HepG2 (cell line): ENCODE results near the gene SCN9A. TPM values are rescaled to one million over a fixed set of nuclear protein-coding genes. Genes with fewer than 3 reads are reported as not detected.
A peak's percentile ranks its signal among the peaks of the same experiment; 100 is the strongest.

Source experiments
- ETV5 ChIP-seq: IDR thresholded peaks from 2 replicates; pipeline ENCODE4 v1.6.1; 2018; ENCODE audit warnings: missing biosample characterization, missing genetic modification reagents, inconsistent platforms, borderline replicate concordance
- GTF3A ChIP-seq: sonication (generic); formaldehyde crosslinking; conservative IDR thresholded peaks from 2 replicates; pipeline ENCODE4 v1.4.0; 2020; ENCODE audit warnings: mild to moderate bottlenecking, missing genetic modification reagents
- IRF2 ChIP-seq: IDR thresholded peaks from 2 replicates; pipeline ENCODE4 v1.6.1; 2018; ENCODE audit warnings: missing genetic modification reagents, missing compliant biosample characterization
- KLF15 ChIP-seq: sonication (generic); formaldehyde crosslinking; IDR thresholded peaks from 2 replicates; pipeline ENCODE4 v1.8.1; 2023; ENCODE audit warnings: borderline replicate concordance, mild to moderate bottlenecking, inconsistent platforms, missing genetic modification reagents, mixed read lengths
- PAXIP1 ChIP-seq: sonication (generic); formaldehyde crosslinking; conservative IDR thresholded peaks from 2 replicates; pipeline ENCODE4 v1.4.0; 2020; ENCODE audit warnings: mild to moderate bottlenecking, missing genetic modification reagents, moderate library complexity
- REXO4 ChIP-seq: sonication (generic); formaldehyde crosslinking; IDR thresholded peaks from 2 replicates; pipeline ENCODE4 v1.8.0; 2022; ENCODE audit warnings: missing genetic modification reagents, mild to moderate bottlenecking, borderline replicate concordance
- RORA ChIP-seq: sonication (generic); formaldehyde crosslinking; IDR thresholded peaks from 2 replicates; pipeline ENCODE4 v1.5.0; 2020; ENCODE audit warnings: mild to moderate bottlenecking, missing genetic modification reagents, moderate library complexity
- TFAP4 ChIP-seq: sonication (generic); IDR thresholded peaks from 2 replicates; pipeline ENCODE4 v1.6.1; 2016; ENCODE audit warnings: low read depth, borderline replicate concordance
- ZFAT ChIP-seq: sonication (generic); formaldehyde crosslinking; conservative IDR thresholded peaks from 2 replicates; pipeline ENCODE4 v1.8.1; 2023; ENCODE audit warnings: missing genetic modification reagents, inconsistent platforms
- ZFYVE20 ChIP-seq: sonication (generic); formaldehyde crosslinking; IDR thresholded peaks from 2 replicates; pipeline ENCODE4 v1.8.0; 2023; ENCODE audit warnings: low read depth, mild to moderate bottlenecking, moderate library complexity, missing genetic modification reagents, borderline replicate concordance
- ZMYM2 ChIP-seq: sonication (generic); formaldehyde crosslinking; IDR thresholded peaks from 2 replicates; pipeline ENCODE4 v1.8.0; 2022; ENCODE audit warnings: mild to moderate bottlenecking, missing genetic modification reagents
- ZNF383 ChIP-seq: sonication (generic); formaldehyde crosslinking; IDR thresholded peaks from 2 replicates; pipeline ENCODE4 v1.4.0; 2020; ENCODE audit warnings: missing genetic modification reagents, mild to moderate bottlenecking, borderline replicate concordance
- ZNF512B ChIP-seq: sonication (generic); formaldehyde crosslinking; IDR thresholded peaks from 2 replicates; pipeline ENCODE4 v1.5.1; 2020; ENCODE audit warnings: missing genetic modification reagents, mild to moderate bottlenecking, borderline replicate concordance
- ZNF609 ChIP-seq: sonication (generic); formaldehyde crosslinking; IDR thresholded peaks from 2 replicates; pipeline ENCODE4 v1.4.0; 2020; ENCODE audit warnings: mild to moderate bottlenecking, missing genetic modification reagents, borderline replicate concordance
- ZNF713 ChIP-seq: sonication (generic); formaldehyde crosslinking; IDR thresholded peaks from 2 replicates; pipeline ENCODE4 v1.4.0; 2020; ENCODE audit warnings: mild to moderate bottlenecking, missing genetic modification reagents
- ZNF749 ChIP-seq: sonication (generic); formaldehyde crosslinking; IDR thresholded peaks from 2 replicates; pipeline ENCODE4 v1.8.0; 2022; ENCODE audit warnings: mild to moderate bottlenecking, missing genetic modification reagents, moderate library complexity, borderline replicate concordance
- polyA plus RNA-seq, 8 experiments: library from polyadenylated mRNA; depleted of rRNA in 3 of 8; stranded (reverse) in 7 of 8; unstranded in 1 of 8; fragments of >200 nt; fragmentation: Illumina TruSeq in 4 of 8; extraction: Trizol in 4 of 8; gene quantifications; 2 replicates each; pipeline versions ENCODE4 v1.2.1 to v1.2.3, GENCODE V29; 2011 to 2016; ENCODE audit warnings: low read depth in 4 of 8, missing spikeins in 1 of 8, mixed read lengths in 1 of 8; ENCODE audit not compliant: insufficient read depth in 1 of 8
- total RNA-seq, 5 experiments: library from RNA; depleted of rRNA; stranded (reverse); fragments of >200 nt; fragmentation: Illumina TruSeq; extraction: Trizol; gene quantifications; 2 replicates each; pipeline ENCODE4 v1.2.3, GENCODE V29; 2016; ENCODE audit warnings: low read depth in 1 of 5

The SCN9A gene
- total and polyA plus RNA-seq, 2 of the 13 experiments (the other 11 are each of a cell fraction or from before 2014, with no cell fraction given) = 15.3 to 24.3 TPM

GRCh38 chr2:166230024-166230723, 145.6 kb downstream of the SCN9A start (continued):
- TF ChIP-seq ZNF609 (CRISPR knock-in tag) = peak; percentile 87
- TF ChIP-seq TFAP4 = peak; percentile 8
- no peak for TF ChIP-seq ZNF512B
- no peak for TF ChIP-seq ZNF383
- TF ChIP-seq ZFYVE20 (CRISPR knock-in tag) = no peak
- TF ChIP-seq ZFAT = no peak
- TF ChIP-seq REXO4 (CRISPR knock-in tag) = no peak
- peak; percentile 92 for TF ChIP-seq ETV5 (CRISPR knock-in tag)
- no peak for TF ChIP-seq KLF15 (CRISPR knock-in tag)
- TF ChIP-seq RORA (CRISPR knock-in tag) = peak; percentile 72; the same call in 1 of the 2 replicates
- TF ChIP-seq ZNF713 (CRISPR knock-in tag) = no peak
- no peak; the same call in 1 of the 2 replicates for TF ChIP-seq ZNF749 (CRISPR knock-in tag)
- peak; percentile 89; the same call in 1 of the 2 replicates for TF ChIP-seq IRF2
- TF ChIP-seq ZMYM2 (CRISPR knock-in tag) = peak; percentile 85; the same call in 1 of the 2 replicates
- TF ChIP-seq PAXIP1 = peak; percentile 99
- no peak for TF ChIP-seq GTF3A
